GM12873 (cell line): ENCODE measurements around the gene GCK.

Experiments used
- CTCF ChIP-seq: IDR thresholded peaks from 2 replicates; pipeline ENCODE4 v1.5.1; 2012; ENCODE audit warnings: low read depth, mild to moderate bottlenecking, moderate library complexity, low read length, control low read depth; ENCODE audit not compliant: insufficient read depth; ENCODE audit errors: missing control alignments

Gene GCK

GRCh38 chr7:44107961-44108767 is 81.1 kb downstream of the GCK start:
- no peak for TF ChIP-seq CTCF

GRCh38 chr7:44107116-44107960 is 81.9 kb downstream of the GCK start:
- TF ChIP-seq CTCF, result no peak

GRCh38 chr7:44106311-44107065 is 82.8 kb downstream of the GCK start:
- TF ChIP-seq CTCF, result no peak

- no peak for TF ChIP-seq CTCF
These were observed 83.4 kb downstream of the GCK start for GRCh38 chr7:44105832-44106231.

- TF ChIP-seq CTCF, result no peak
These were observed 84.1 kb downstream of the GCK start for GRCh38 chr7:44104860-44105771.

- no peak for TF ChIP-seq CTCF
These were observed 85.0 kb downstream of the GCK start, which contains the start of gene AEBP1 for GRCh38 chr7:44103923-44104859. TSS of gene AEBP1 (plus strand) at chr7:44104345. CDS start at chr7:44104666, 321 bp downstream.
